Neutrophil (primary cell): ENCODE results near the gene AGPS.

Source experiments
- H3K27ac ChIP-seq: fragments of 200-600 bp; sonication (generic); 2 replicates; pipeline ENCODE4 v1.5.1; 2016; ENCODE audit warnings: mild to moderate bottlenecking, moderate library complexity
- H3K27me3 ChIP-seq: fragments of 200-600 bp; sonication (generic); 2 replicates; pipeline ENCODE4 v1.6.0; 2016; ENCODE audit warnings: mild to moderate bottlenecking
- H3K36me3 ChIP-seq: fragments of 200-600 bp; sonication (generic); 2 replicates; pipeline ENCODE4 v1.5.1; 2017
- H3K4me1 ChIP-seq, 2 experiments: fragments of 200-600 bp in 1 of 2; sonication (generic) in 1 of 2; 1 replicate in 1 of 2; 2 replicates in 1 of 2; pipeline versions ENCODE4 v1.5.1 to v1.6.1; 2013 to 2016; ENCODE audit warnings: low read depth in 1 of 2, low read length in 1 of 2, mild to moderate bottlenecking in 1 of 2, moderate library complexity in 1 of 2; ENCODE audit not compliant: control insufficient read depth in 1 of 2, insufficient read depth in 1 of 2
- H3K4me3 ChIP-seq, 2 experiments: fragments of 200-600 bp in 1 of 2; sonication (generic) in 1 of 2; 1 replicate in 1 of 2; 2 replicates in 1 of 2; pipeline ENCODE4 v1.5.1; 2013 to 2016; ENCODE audit warnings: low read depth in 1 of 2, low read length in 1 of 2, mild to moderate bottlenecking in 1 of 2, moderate library complexity in 1 of 2
- H3K9me3 ChIP-seq: fragments of 200-600 bp; sonication (generic); 2 replicates; pipeline ENCODE4 v1.5.1; 2016
- CTCF ChIP-seq: fragments of 200-600 bp; sonication (generic); IDR thresholded peaks from 2 replicates; pipeline ENCODE4 v1.5.1; 2016; ENCODE audit warnings: antibody characterized with exemption

AGPS gene

DNA sequence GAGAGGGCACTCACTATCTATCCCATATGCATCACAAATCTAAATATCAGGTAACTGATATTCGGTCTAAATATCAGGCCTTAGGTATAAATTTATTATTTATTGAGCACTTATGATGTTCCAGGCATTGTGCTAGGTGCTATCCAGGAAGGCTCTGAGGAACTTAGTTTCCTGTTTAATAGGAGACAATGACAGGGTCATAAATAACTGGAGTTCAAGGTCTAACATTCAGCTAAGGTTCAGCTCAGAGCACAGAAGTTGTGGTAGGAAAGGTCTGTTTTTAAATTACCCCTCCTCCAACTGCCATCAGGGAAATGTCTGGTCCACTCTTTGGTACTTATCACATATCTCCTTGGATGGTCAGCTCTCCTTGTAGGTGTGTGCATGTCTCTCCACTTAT lies 193.6 kb downstream of the AGPS start:
- Histone ChIP-seq H3K9me3 (no peaks in the 10 kb centered on the region), H3K36me3 (no peaks in the 10 kb centered on the region), H3K27me3 (no peaks in the 10 kb centered on the region), H3K4me1 (no peaks in the 10 kb centered on the region), H3K4me3 (no peak overlapping the region), H3K27ac (no peak overlapping the region)
- no peak for TF ChIP-seq CTCF

- H3K27ac ChIP-seq: no peak overlapping the region
- no peaks in the 10 kb centered on the region for H3K9me3 ChIP-seq
- H3K36me3 ChIP-seq: no peaks in the 10 kb centered on the region
- no peak for TF ChIP-seq CTCF
- no peaks in the 10 kb centered on the region for H3K4me1 ChIP-seq
- no peaks in the 10 kb centered on the region for H3K27me3 ChIP-seq
- H3K4me3 ChIP-seq: no peak overlapping the region
Observed at GRCh38 chr2:177587371-177587770, 194.8 kb downstream of the AGPS start.

DNA sequence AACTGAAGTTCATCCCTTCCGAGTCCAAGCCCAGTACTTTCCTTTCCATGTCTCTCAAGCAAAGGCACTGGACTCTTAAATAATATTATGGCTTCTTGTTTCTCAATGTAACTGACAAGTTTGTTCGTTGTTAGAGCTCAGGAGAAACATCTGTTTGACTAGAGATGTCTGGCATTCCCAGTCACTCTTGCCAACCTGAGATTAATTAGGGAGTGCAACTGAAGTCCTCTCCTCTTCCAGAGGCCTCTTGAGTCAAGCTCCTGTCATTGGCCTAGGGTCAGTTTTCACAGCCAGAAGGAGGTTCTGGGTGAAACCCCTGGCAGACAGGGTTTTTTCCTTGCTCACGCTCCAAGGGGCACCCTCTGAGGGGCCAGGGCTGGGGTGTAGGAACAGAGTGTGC lies 196.1 kb downstream of the AGPS start:
- H3K4me1 ChIP-seq: no peaks in the 10 kb centered on the region
- H3K9me3 ChIP-seq: no peaks in the 10 kb centered on the region
- no peak for TF ChIP-seq CTCF
- H3K27me3 ChIP-seq: no peaks in the 10 kb centered on the region
- no peak overlapping the region for H3K27ac ChIP-seq
- no peak overlapping the region for H3K4me3 ChIP-seq
- no peaks in the 10 kb centered on the region for H3K36me3 ChIP-seq

- Histone ChIP-seq H3K27me3 (no peaks in the 10 kb centered on the region), H3K27ac (no peak overlapping the region), H3K4me1 (no peaks in the 10 kb centered on the region), H3K9me3 (no peaks in the 10 kb centered on the region), H3K36me3 (no peaks in the 10 kb centered on the region), H3K4me3 (no peak overlapping the region)
- TF ChIP-seq CTCF: no peak
Observed at GRCh38 chr2:177589186-177589585, 196.6 kb downstream of the AGPS start.

DNA sequence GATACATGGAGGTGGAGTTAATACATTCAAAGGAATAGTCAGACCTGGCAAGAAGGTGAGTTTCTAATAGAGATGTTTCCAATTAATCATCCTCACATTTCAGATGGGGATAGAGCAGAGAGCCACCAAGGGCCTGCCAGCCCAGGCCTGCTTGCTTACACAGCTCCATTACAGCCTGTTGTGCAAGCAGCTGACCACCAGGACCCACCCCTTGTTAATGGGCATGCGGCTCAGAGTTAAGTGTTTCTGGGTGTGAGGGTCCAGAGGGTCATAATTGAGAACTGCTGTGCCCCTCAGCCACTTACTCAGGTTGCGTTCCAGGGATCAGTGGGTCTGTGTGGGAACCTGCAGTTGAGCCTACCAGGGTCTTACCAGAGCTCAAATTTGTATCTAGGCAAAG lies 199.8 kb downstream of the AGPS start:
- H3K4me1 ChIP-seq: no peaks in the 10 kb centered on the region

More for the DNA sequence above, 199.8 kb downstream of the AGPS start:
- Histone ChIP-seq H3K4me3 (no peak overlapping the region), H3K27me3 (no peaks in the 10 kb centered on the region), H3K9me3 (no peaks in the 10 kb centered on the region), H3K36me3 (no peaks in the 10 kb centered on the region), H3K27ac (no peak overlapping the region)
- TF ChIP-seq CTCF: no peak
